SK-N-SH (cell line): ENCODE data around the gene PLCG2.

Experiments used
- MXI1 ChIP-seq: IDR thresholded peaks from 2 replicates; pipeline ENCODE4 v1.6.1; 2012; ENCODE audit warnings: mild to moderate bottlenecking, low read depth, low read length, improper control_type of control experiment
- POLR2AphosphoS5 ChIP-seq: IDR thresholded peaks from 2 replicates; pipeline ENCODE4 v1.6.1; 2012; ENCODE audit warnings: low read depth, low read length
- RFX5 ChIP-seq: IDR thresholded peaks from 2 replicates; pipeline ENCODE4 v1.6.1; 2012; ENCODE audit warnings: mild to moderate bottlenecking, improper control_type of control experiment, low read length
- SMC3 ChIP-seq: IDR thresholded peaks from 2 replicates; pipeline ENCODE4 v1.6.1; 2012; ENCODE audit warnings: low read depth, low read length, improper control_type of control experiment
- TEAD4 ChIP-seq: IDR thresholded peaks from 2 replicates; pipeline ENCODE4 v1.4.0; 2012; ENCODE audit warnings: mild to moderate bottlenecking, borderline replicate concordance; ENCODE audit not compliant: insufficient read depth
- TF ChIP-seq, protein P1 (sequence below): fragments of 200-600 bp; sonication (generic); IDR thresholded peaks from 2 replicates; pipeline ENCODE4 v1.6.1; 2017; ENCODE audit warnings: antibody characterized with exemption, mild to moderate bottlenecking, moderate library complexity
- TF ChIP-seq, protein P2 (sequence below): fragments of 150-350 bp; IDR thresholded peaks from 2 replicates; pipeline ENCODE4 v1.6.1; 2016; ENCODE audit warnings: mild to moderate bottlenecking, low read depth, low read length

DNA sequence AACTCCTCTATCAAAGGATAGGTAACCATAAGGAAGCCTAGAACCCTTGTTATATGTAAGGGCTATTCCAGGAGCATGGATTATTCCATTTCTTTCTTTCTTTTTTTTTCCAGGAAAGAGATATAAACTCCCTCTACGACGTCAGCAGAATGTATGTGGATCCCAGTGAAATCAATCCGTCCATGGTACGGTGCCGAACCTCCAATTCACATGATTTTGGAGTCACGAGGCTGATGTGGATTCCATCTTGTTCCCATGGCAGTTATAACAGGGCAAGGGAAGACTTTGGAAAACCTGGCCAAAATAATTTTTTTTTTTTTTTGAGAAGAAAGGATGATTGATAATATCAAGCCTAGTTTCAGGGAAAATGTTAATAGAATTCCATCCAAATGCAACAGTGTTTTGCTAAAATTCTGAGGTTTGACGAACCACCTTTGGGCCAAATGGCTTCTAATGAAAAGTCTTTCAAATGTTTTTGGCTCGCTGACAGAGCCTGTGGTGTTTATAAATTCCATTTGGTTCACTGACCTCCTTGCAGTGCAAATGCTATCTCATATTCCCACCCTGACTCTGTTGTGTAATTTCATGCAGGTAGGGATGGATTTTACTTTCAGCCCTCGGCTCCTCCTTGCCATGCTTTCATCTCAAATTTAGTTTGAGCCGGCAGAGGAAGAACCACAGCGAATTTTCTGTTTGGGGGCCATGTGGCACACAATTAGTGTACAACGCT, 142.2 kb downstream of the PLCG2 start:
- TF ChIP-seq SMC3 (no peak), TEAD4 (no peak), POLR2AphosphoS5 (no peak), MXI1 (no peak), RFX5 (no peak)
- TF ChIP-seq, protein P1, sequence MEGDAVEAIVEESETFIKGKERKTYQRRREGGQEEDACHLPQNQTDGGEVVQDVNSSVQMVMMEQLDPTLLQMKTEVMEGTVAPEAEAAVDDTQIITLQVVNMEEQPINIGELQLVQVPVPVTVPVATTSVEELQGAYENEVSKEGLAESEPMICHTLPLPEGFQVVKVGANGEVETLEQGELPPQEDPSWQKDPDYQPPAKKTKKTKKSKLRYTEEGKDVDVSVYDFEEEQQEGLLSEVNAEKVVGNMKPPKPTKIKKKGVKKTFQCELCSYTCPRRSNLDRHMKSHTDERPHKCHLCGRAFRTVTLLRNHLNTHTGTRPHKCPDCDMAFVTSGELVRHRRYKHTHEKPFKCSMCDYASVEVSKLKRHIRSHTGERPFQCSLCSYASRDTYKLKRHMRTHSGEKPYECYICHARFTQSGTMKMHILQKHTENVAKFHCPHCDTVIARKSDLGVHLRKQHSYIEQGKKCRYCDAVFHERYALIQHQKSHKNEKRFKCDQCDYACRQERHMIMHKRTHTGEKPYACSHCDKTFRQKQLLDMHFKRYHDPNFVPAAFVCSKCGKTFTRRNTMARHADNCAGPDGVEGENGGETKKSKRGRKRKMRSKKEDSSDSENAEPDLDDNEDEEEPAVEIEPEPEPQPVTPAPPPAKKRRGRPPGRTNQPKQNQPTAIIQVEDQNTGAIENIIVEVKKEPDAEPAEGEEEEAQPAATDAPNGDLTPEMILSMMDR = no peak
- TF ChIP-seq, protein P2, sequence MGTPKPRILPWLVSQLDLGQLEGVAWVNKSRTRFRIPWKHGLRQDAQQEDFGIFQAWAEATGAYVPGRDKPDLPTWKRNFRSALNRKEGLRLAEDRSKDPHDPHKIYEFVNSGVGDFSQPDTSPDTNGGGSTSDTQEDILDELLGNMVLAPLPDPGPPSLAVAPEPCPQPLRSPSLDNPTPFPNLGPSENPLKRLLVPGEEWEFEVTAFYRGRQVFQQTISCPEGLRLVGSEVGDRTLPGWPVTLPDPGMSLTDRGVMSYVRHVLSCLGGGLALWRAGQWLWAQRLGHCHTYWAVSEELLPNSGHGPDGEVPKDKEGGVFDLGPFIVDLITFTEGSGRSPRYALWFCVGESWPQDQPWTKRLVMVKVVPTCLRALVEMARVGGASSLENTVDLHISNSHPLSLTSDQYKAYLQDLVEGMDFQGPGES = no peak
